Lower lobe of right lung (tissue), 2 donors: ENCODE data around the gene FPGT. TPM values are rescaled to one million over a fixed set of nuclear protein-coding genes. Genes with fewer than 3 reads are reported as not detected.
"Not testable (repeated sequence)": the region's sequence is repeated elsewhere in the genome, so short reads cannot be mapped to it uniquely, and the experiment has no call there.

ENCODE experiments used
- ATAC-seq, 2 donors: fragments of 200-7000 bp; cut with Tn5 transposase; one replicate each; pipeline ENCODE4 v1.9.1; 2020 to 2022; ENCODE audit warnings: mild to moderate bottlenecking in 2 of 2, moderate library complexity in 2 of 2
- DNase-seq: peaks from one replicate; pipeline ENCODE4 v3.0.0-alpha.2; 2020
- H3K27ac ChIP-seq: fragments of 200-600 bp; one replicate; pipeline ENCODE4 v1.8.0; 2022
- H3K27me3 ChIP-seq: fragments of 200-600 bp; one replicate; pipeline ENCODE4 v1.8.0; 2022; ENCODE audit warnings: low read depth
- H3K36me3 ChIP-seq: fragments of 200-600 bp; one replicate; pipeline ENCODE4 v1.8.0; 2022; ENCODE audit warnings: mild to moderate bottlenecking
- H3K4me1 ChIP-seq: fragments of 200-600 bp; one replicate; pipeline ENCODE4 v1.8.0; 2022
- H3K4me3 ChIP-seq: fragments of 200-600 bp; one replicate; pipeline ENCODE4 v1.8.0; 2022; ENCODE audit warnings: mild to moderate bottlenecking
- H3K9me3 ChIP-seq: fragments of 200-600 bp; one replicate; pipeline ENCODE4 v1.8.0; 2022
- CTCF ChIP-seq: fragments of 200-600 bp; IDR thresholded peaks from one replicate; pipeline ENCODE4 v1.8.0; 2022; ENCODE audit warnings: antibody characterized with exemption, mild to moderate bottlenecking
- intact Hi-C: fragments of 100-400 bp; cut with DNase I; formaldehyde crosslinking; loops from one replicate; pipeline ENCODE4 v1.11.0; 2022
- total RNA-seq: library from RNA; stranded (reverse); fragmentation: NEBNext Ultra II Directional; extraction: Animal tissue kit (Norgen Biotek cat#: 25700); gene quantifications from one replicate; pipeline ENCODE4 v1.2.1, GENCODE V29; 2021
- donor health status: DM: no; HTN: yes; CAD: no; lungs with severe emphysema.

The FPGT gene
- total RNA-seq, 1 donor from 2014 or later: 23.0 TPM

- DNase-seq (no peak), ATAC-seq (no peak)
- no peak overlapping the region for H3K4me3 ChIP-seq
- H3K4me1 ChIP-seq: no peaks in the 10 kb centered on the region
- H3K27me3 ChIP-seq: no peaks in the 10 kb centered on the region
- intact Hi-C loops: no loop called here
- no peak for TF ChIP-seq CTCF
- H3K9me3 ChIP-seq: no peaks in the 10 kb centered on the region
- no peaks in the 10 kb centered on the region for H3K36me3 ChIP-seq
- no peak overlapping the region for H3K27ac ChIP-seq
Observed at GRCh38 chr1:74245168-74245772, 47.2 kb downstream of the FPGT start.

GRCh38 chr1:74246315-74246714, 48.3 kb downstream of the FPGT start:
- H3K9me3 ChIP-seq: no peaks in the 10 kb centered on the region
- H3K4me3 ChIP-seq: no peak overlapping the region
- no peak for ATAC-seq
- no peaks in the 10 kb centered on the region for H3K36me3 ChIP-seq
- no peak for DNase-seq
- no peak overlapping the region for H3K27ac ChIP-seq
- no peaks in the 10 kb centered on the region for H3K4me1 ChIP-seq
- no peaks in the 10 kb centered on the region for H3K27me3 ChIP-seq
- no peak for TF ChIP-seq CTCF
- intact Hi-C loops: no loop called here

GRCh38 chr1:74247881-74248528, 50.0 kb downstream of the FPGT start:
- H3K27ac ChIP-seq: no peak overlapping the region
- intact Hi-C loops: no loop called here
- H3K9me3 ChIP-seq: no peaks in the 10 kb centered on the region
- H3K4me3 ChIP-seq: no peak overlapping the region
- DNase-seq: peak; percentile 25
- ATAC-seq: no peak
- H3K36me3 ChIP-seq: no peaks in the 10 kb centered on the region
- TF ChIP-seq CTCF: no peak
- H3K27me3 ChIP-seq: no peaks in the 10 kb centered on the region
- H3K4me1 ChIP-seq: no peaks in the 10 kb centered on the region

GRCh38 chr1:74253243-74253824, 55.3 kb downstream of the FPGT start:
- H3K27ac ChIP-seq, H3K9me3 ChIP-seq, intact Hi-C loops, ATAC-seq, DNase-seq, H3K4me3 ChIP-seq, H3K4me1 ChIP-seq, H3K36me3 ChIP-seq, H3K27me3 ChIP-seq: not testable (repeated sequence)

Other genes with a start within 250 kb of the FPGT start
- 0.65 TPM for gene LRRIQ3, start 66 bp upstream of the FPGT start, total RNA-seq
- 1.1 TPM for gene TNNI3K, start 37.1 kb downstream of the FPGT start, total RNA-seq